Activated CD8-positive, alpha-beta memory T cell treated with anti-CD3 and anti-CD28 coated beads, Interleukin-2, amount 50 U/mL, for 24 hours (primary cell): ENCODE data around the gene TJP1.
"Not testable (repeated sequence)": the region's sequence is repeated elsewhere in the genome, so short reads cannot be mapped to it uniquely, and the experiment has no call there.

Source experiments
- DNase-seq: peaks from one replicate; pipeline ENCODE4 v3.0.0-alpha.2; 2020; ENCODE audit errors: extremely low read depth

The TJP1 gene

GRCh38 chr15:29800491-29801366, 21.5 kb downstream of the TJP1 start:
- no peak for DNase-seq

- no peak for DNase-seq
Observed at GRCh38 chr15:29799859-29800258, 22.4 kb downstream of the TJP1 start.

DNA sequence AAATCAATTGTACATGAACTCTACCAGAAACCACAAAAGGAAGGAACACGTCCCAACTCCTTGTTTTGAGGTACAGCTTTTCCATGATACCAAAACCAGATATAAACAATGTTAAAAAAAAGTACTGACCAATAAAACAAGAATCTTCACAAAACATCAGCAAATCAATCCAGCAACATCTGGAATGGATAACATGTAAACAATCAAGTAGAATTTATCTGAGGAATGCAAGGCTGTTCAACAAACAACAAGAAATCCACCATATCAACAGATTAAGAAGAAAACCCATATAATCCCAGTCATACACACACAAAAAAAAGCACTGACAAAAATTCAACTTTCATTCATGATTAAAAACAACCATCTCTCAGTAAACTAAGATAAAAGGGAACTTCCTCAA, 26.7 kb downstream of the TJP1 start:
- DNase-seq, result no peak

- DNase-seq, result no peak
Observed at GRCh38 chr15:29792426-29793159, 29.7 kb downstream of the TJP1 start.

- no peak for DNase-seq
Observed at GRCh38 chr15:29790607-29791006, 31.7 kb downstream of the TJP1 start.

DNA sequence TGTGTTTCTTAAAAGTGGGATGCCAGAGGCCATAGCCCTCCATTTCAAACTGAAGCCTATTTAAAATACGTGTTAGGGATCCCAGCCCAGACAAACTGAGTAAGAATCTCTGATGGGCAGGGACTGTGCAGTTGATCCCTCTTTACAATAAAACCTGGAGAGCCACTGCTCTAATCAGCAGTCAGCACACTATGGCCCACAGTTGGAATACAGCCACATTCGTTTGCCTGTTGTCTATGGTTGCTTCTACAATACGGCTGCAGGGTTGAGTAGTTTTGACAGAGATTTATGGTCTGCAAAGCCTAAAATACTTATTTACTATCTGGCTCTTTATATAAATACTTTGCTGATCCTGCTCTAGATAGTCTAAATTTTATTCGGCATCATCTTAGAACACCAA, 32.4 kb downstream of the TJP1 start:
- no peak for DNase-seq

DNA sequence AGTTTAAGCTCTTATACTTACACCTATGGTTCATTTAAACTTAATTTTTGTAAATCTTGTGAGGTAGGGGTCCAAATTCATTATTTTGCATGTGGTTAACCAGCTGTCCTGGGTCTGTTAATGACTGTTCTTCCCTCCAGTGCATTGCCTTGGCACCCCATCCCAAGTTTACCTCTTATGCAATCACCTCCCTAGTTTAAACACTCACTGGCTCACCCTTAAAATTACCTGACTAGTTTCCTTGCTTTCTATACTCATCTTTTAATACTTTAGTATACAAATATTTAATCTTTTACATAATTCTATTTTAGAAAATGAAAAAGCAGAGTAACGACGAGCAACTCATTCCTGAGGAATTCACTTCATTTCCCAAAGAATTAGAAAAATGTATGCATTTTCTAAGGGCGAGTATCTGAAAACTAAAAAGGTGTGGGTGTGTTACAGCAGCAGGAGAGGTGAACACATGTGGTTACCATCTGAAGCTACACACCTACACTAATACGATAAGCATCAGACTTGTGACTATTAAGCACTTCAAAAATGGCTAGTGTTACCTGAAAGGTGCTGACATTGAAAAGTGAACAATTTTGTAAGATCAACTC, 33.7 kb downstream of the TJP1 start:
- DNase-seq, result no peak

GRCh38 chr15:29787767-29788166, 34.5 kb downstream of the TJP1 start:
- no peak for DNase-seq

DNA sequence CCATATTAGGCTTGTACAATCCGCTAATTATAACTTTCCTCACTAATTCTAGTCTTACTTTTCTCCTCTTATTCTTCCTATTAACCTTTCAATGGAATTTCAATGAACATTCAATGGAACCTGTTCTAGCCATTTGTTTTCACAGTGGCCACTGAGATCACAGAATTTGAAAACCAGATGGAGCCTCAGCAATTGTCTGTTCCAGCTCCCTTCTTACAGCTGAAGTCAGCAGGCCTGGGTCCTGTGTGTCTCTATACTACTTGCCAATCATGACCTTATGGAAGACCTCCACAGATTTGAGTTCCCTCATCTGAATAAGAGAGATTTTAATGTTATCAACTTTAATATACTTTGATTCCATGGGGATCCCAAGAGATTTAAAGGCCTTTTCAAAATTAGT, 36.6 kb downstream of the TJP1 start:
- DNase-seq, result no peak

GRCh38 chr15:29785136-29785535, 37.1 kb downstream of the TJP1 start:
- no peak for DNase-seq

GRCh38 chr15:29784413-29784812, 37.9 kb downstream of the TJP1 start:
- DNase-seq, result no peak

DNA sequence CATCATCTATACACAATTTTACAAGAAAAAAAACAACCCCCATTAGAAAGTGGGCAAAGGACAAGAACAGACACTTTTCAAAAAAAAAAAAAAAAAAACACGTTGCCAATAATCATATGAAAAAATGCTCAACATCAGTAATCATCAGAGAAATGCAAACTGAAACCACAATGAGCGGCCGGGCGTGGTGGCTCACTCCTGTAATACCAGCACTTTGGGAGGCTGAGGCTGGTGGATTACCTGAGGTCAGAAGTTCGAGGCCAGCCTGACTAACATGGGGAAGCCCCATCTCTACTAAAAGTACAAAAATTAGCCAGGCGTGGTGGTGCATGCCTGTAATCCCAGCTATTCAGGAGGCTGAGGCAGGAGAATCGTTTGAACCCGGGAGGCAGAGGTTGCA, 39.5 kb downstream of the TJP1 start:
- DNase-seq, result not testable (repeated sequence)

DNA sequence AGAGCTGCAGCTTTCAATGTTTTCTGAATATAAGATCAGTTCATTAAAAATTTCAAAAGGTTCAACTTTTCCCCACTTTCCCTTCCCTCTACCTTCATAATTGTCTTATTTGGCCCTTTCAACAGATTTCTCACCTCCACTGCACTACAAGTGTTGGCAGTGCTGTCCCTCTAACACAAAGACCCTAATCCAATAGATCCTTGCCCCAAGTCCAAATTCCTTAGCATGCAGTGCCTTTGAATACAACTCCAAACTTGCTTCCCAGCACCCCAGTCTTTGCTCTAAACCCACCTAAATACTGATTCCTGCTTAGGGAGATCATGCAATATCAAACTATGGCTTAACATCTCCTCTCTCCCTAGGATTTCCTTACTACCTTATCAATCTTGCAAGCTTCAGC, 43.9 kb downstream of the TJP1 start:
- no peak for DNase-seq

GRCh38 chr15:29776859-29777258, 45.4 kb downstream of the TJP1 start:
- DNase-seq, result no peak

GRCh38 chr15:29774900-29775299, 47.4 kb downstream of the TJP1 start:
- no peak for DNase-seq

DNA sequence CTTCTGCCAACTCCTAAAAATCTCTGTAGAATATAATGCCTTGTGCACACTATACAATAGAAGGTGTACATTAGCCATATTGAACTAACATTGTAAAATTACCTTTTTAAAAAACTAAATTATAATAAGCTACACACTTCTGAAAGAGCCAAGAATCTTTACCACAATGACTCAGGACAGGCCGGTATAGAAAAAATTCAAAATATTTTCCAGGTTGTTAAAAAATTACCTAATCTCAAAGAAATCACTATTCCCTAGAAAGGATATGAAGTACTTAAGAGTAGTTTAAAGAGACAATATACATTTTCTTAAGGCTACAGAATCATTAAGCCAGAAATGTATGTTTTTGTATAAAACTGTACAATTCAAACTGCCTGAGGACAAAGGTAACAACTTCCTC, 48.5 kb downstream of the TJP1 start:
- no peak for DNase-seq

GRCh38 chr15:29773000-29773399, 49.3 kb downstream of the TJP1 start:
- no peak for DNase-seq

- DNase-seq, result no peak
Observed at GRCh38 chr15:29770796-29771195, 51.5 kb downstream of the TJP1 start.

- no peak for DNase-seq
Observed at GRCh38 chr15:29765898-29766527, 56.3 kb downstream of the TJP1 start.

DNA sequence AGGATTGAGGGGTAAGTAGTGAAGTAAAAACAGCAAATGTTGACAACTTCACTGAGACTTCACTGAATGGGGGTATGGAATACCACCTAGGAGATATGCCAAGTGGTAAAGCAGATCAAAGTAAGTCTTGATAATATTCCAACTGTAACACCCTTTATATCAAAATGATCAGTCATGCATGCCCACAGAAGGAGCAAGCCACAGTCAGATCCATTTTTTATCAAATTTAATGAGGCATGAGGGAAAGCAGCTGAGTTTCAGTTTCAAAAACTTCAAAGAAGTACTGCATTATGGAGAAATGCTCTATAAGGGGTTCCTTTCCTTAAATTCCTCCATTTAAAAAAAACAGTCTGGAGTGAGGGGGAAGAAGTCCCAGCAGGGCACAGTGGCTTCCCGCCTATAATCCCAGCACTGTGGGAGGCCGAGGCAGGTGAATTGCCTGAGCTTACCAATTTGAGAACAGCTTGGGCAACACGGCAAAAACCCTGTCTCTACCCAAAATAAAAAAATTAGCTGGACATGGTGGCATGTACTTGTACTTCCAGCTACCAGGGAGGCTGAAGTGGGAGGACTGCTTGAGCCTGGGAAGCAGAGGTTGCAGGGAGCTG, 56.9 kb downstream of the TJP1 start:
- DNase-seq, result no peak

- no peak for DNase-seq
Observed at GRCh38 chr15:29759596-29759995, 62.7 kb downstream of the TJP1 start.
